ENCODE data around the gene DOK6. TPM values are rescaled to one million over a fixed set of nuclear protein-coding genes. Genes with fewer than 3 reads are reported as not detected.
"Not testable (repeated sequence)": the region's sequence is repeated elsewhere in the genome, so short reads cannot be mapped to it uniquely, and the experiment has no call there.

The DOK6 gene
- total RNA-seq, 6 donors from 2014 or later: 0.89 to 6.1 (median 1.9) TPM

DNA sequence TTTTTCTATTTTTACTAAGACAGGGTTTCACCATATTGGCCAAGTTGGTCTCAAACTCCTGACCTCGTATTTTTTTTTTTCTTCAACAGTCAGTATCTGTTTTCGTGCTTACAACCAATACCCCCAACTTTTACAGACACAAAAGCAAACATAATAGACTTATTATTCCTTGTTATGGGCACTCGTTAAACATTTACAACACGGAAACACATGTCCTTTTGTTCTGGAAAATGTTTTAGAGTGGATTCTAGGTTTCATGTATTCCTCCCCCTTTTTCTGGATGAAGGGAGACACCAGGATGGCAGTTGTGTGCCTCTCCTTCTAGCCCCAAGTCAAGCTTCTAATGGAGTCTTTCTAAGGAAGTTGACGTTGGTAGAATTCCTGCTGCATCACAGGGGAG, 458.2 kb downstream of the DOK6 start:
- H3K27me3 ChIP-seq: no peaks in the 10 kb centered on the region
- ATAC-seq (ENCODE audit: low FRiP score in 2 of 2): no peak
- TF ChIP-seq POLR2AphosphoS5 (IDR thresholded peaks at IDR 0.05) (no peak), EP300 (IDR thresholded peaks at IDR 0.05) (no peak), POLR2A (IDR thresholded peaks at IDR 0.05) (no peak)
- TF ChIP-seq, protein P1, sequence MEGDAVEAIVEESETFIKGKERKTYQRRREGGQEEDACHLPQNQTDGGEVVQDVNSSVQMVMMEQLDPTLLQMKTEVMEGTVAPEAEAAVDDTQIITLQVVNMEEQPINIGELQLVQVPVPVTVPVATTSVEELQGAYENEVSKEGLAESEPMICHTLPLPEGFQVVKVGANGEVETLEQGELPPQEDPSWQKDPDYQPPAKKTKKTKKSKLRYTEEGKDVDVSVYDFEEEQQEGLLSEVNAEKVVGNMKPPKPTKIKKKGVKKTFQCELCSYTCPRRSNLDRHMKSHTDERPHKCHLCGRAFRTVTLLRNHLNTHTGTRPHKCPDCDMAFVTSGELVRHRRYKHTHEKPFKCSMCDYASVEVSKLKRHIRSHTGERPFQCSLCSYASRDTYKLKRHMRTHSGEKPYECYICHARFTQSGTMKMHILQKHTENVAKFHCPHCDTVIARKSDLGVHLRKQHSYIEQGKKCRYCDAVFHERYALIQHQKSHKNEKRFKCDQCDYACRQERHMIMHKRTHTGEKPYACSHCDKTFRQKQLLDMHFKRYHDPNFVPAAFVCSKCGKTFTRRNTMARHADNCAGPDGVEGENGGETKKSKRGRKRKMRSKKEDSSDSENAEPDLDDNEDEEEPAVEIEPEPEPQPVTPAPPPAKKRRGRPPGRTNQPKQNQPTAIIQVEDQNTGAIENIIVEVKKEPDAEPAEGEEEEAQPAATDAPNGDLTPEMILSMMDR (IDR thresholded peaks at IDR 0.05): no peak
- no peak overlapping the region for H3K27ac ChIP-seq
- no peaks in the 10 kb centered on the region for H3K9me3 ChIP-seq
- H3K4me3 ChIP-seq: no peak overlapping the region
- no peaks in the 10 kb centered on the region for H3K36me3 ChIP-seq
- 87 to 96% methylated on average over 5 of the region's 5 CpGs for WGBS, 2 donors
- DNase-seq: no peak
- H3K4me1 ChIP-seq: no peaks in the 10 kb centered on the region

DNA sequence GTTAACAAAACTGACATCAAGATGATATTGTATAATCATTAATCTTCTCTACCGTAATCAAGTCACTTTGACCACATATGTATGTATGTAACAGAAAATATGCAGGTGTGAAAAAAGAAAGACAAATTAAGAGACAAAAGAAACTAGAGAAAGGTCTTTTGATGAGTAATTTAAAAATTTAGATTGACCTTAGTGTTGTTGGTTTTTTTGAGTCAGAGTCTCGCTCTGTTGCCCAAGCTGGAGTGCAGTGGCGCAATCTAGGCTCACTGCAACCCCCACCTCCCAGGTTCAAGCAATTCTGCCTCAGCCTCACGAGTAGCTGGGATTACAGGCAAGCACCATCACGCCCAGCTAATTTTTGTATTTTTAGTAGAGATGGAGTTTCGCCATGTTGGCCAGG, 464.1 kb downstream of the DOK6 start:
- not testable (repeated sequence) for H3K4me3 ChIP-seq; H3K27ac ChIP-seq; ATAC-seq (ENCODE audit: low FRiP score in 2 of 2); H3K36me3 ChIP-seq; H3K4me1 ChIP-seq; H3K27me3 ChIP-seq; H3K9me3 ChIP-seq; DNase-seq
- 80 to 91% methylated on average over 6 of the region's 6 CpGs for WGBS, 2 donors

DNA sequence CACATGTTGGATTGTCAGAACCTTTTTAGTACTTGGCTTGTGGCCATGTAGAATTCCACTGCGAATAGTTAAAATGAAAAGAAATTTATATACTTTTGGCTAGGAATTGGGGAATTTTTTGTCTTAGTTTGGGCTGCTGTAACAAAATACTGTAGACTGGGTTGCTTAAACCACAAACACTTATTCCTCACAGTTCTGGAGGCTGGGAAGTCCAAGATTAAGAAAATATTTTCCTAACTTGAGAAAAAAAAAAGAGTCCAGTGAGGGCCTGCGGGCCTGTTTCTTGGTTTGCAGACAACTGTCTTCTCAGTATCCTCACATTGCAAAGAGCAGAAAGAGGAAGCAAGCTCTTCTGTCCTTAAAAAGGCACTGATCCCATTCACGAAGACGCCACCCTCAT, 465.1 kb downstream of the DOK6 start:
- Histone ChIP-seq H3K9me3 (no peaks in the 10 kb centered on the region), H3K36me3 (no peaks in the 10 kb centered on the region), H3K27me3 (no peaks in the 10 kb centered on the region), H3K4me3 (no peak overlapping the region), H3K27ac (no peak overlapping the region), H3K4me1 (no peaks in the 10 kb centered on the region)
- DNase-seq: no peak
- TF ChIP-seq POLR2A (IDR thresholded peaks at IDR 0.05) (no peak), EP300 (IDR thresholded peaks at IDR 0.05) (no peak), POLR2AphosphoS5 (IDR thresholded peaks at IDR 0.05) (no peak)
- TF ChIP-seq, protein P1 (IDR thresholded peaks at IDR 0.05): no peak
- 53 to 54% methylated on average over 4 of the region's 4 CpGs for WGBS, 2 donors
- ATAC-seq (ENCODE audit: low FRiP score in 2 of 2): no peak

DNA sequence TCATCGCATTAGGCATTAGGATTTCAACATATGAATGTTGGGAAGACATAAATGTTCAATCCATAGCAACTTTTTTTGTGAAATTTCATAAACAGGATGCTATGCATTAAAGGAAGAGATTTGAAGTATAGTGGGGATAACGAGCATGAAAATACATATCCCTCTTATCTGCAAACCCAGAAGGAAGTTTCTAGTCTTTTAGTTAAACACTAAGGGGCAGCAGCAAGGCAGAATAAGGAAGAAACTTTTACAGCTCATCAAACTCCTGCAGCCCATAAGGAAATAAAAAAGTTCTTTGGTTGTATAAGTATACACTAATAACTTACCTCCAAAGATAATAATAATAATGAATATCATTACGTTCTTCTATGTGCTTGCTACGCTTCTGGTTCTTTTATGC, 465.5 kb downstream of the DOK6 start:
- H3K9me3 ChIP-seq: no peaks in the 10 kb centered on the region
- DNase-seq (no peak), ATAC-seq (ENCODE audit: low FRiP score in 2 of 2) (no peak)
- 76 to 81% methylated on average over 4 of the region's 4 CpGs for WGBS, 2 donors
- no peaks in the 10 kb centered on the region for H3K36me3 ChIP-seq
- H3K4me1 ChIP-seq: no peaks in the 10 kb centered on the region
- no peak overlapping the region for H3K27ac ChIP-seq
- H3K27me3 ChIP-seq: no peaks in the 10 kb centered on the region
- TF ChIP-seq EP300 (IDR thresholded peaks at IDR 0.05) (no peak), POLR2A (IDR thresholded peaks at IDR 0.05) (no peak), POLR2AphosphoS5 (IDR thresholded peaks at IDR 0.05) (no peak)
- TF ChIP-seq, protein P1 (IDR thresholded peaks at IDR 0.05): no peak
- H3K4me3 ChIP-seq: no peak overlapping the region

DNA sequence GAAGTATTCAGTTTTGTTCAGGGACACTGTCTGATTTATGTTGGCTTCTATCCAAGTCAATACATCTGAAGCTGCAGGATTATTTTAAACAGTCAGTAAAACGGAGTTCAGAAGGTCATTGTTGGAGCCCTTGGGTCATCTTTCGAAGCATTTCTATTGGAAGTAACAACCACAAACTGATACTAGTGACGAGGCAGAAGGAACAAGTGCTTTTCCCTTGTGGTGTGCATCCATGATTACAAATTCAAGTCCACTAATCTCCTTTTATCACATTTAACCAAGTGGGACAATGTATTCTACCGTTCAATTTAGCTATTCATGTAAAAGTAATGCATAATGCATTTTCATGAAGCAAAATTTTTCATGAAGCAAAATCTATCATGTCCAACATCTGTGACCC, 470.0 kb downstream of the DOK6 start:
- no peak for ATAC-seq (ENCODE audit: low FRiP score in 2 of 2)

More for the DNA sequence above, 470.0 kb downstream of the DOK6 start:
- DNase-seq: no peak
- H3K27me3 ChIP-seq: no peaks in the 10 kb centered on the region
- no peak overlapping the region for H3K4me3 ChIP-seq
- TF ChIP-seq EP300 (IDR thresholded peaks at IDR 0.05) (no peak), POLR2AphosphoS5 (IDR thresholded peaks at IDR 0.05) (no peak), POLR2A (IDR thresholded peaks at IDR 0.05) (no peak)
- TF ChIP-seq, protein P1 (IDR thresholded peaks at IDR 0.05): no peak
- no peaks in the 10 kb centered on the region for H3K4me1 ChIP-seq
- H3K27ac ChIP-seq: no peak overlapping the region
- 83 to 93% methylated on average over 4 of the region's 4 CpGs for WGBS, 2 donors
- no peaks in the 10 kb centered on the region for H3K36me3 ChIP-seq
- no peaks in the 10 kb centered on the region for H3K9me3 ChIP-seq
